ENCODE data around the gene LIF. TPM values are rescaled to one million over a fixed set of nuclear protein-coding genes. Genes with fewer than 3 reads are reported as not detected.

The LIF gene
- polyA plus RNA-seq (ENCODE audit: insufficient read length), result 0.90 TPM

DNA sequence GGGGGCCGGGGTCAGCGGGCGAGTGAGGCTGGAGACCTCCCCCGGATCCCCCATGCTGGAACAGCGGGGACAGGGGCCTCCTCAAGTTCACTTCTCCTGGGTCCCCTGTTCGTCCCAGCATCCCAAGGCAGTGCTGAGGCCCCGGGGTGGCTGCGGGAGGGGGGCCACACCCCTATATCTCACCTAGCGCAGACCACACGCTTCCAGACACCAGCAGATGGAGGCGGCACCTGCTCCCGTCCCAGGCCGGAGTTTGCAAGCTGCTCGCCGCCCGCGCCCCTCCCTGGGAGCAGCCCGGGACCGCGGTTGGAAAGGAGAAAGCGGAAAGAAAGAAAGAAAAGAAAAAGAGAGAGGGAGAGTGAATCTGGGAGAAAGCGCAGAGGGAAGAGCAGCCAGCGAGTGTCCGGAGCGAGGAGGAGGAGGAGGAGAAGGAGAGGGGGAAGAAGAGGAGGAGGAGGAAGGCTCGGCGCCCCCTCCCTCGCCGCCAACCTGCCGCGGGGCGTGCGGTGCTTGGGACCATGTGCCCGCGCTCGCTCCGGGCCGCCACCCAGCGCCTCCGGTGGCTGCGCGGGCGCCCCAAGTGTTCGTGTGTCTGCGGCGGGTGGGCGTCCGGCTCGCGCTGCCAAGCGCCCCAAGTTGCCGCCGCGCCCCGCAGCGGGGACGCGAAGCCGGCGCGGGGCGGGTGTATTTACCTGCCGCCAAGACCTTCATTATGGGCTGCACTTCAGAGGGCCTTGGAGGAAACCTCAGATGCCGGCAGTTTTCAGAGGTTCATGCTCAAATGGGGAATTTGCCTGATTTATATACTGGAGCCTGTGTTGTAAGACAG lies at the start of gene LIF:
LIF (minus strand) TSS at position 775 of the 829 bp plus-strand sequence; CDS start at position 711, 64 bp downstream.
- DNase-seq, result no peak

DNA sequence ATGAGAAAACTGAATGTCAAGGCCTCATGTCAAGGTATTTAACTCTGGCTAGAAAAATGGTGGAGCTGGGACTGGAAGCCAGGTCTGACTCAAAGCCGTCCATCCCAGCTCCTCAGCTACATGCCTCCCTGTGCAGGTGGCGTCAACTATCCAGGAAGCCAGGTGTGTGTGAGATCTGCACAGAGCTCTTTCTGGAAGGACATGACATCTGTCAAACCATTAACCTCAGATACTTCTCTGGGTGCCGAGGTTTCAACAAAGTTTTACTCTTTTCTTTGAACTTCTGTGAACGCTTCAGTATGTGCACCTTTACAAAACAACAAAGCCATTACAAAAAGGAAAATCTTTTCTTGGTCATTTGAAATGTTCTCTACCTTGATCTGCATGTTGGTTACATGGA lies 49.8 kb upstream of the LIF start:
- DNase-seq, result no peak

GRCh38 chr22:30295576-30295975 lies 49.0 kb upstream of the LIF start:
- DNase-seq, result no peak

GRCh38 chr22:30294830-30295229 lies 48.3 kb upstream of the LIF start:
- no peak for DNase-seq

DNA sequence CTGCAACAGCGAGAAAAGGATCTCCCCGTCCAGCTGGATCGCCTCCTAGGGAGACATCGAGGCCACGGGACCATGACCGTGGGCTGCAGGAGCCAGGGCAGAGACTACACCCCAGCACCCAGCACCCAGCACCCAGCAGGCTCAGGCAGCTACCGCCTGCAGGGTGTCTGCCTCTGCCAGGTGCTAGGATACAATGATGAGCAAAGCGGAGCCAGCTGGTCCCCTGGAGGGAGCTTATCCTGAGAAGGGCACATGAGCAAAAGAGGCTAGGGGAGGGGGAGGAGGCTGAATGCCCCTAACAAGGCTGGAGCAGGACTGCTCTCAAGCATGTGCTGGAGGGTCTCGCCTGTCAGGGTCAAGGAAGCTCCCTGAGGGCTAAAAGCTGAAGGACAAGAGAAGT lies 47.5 kb upstream of the LIF start:
- DNase-seq, result no peak

DNA sequence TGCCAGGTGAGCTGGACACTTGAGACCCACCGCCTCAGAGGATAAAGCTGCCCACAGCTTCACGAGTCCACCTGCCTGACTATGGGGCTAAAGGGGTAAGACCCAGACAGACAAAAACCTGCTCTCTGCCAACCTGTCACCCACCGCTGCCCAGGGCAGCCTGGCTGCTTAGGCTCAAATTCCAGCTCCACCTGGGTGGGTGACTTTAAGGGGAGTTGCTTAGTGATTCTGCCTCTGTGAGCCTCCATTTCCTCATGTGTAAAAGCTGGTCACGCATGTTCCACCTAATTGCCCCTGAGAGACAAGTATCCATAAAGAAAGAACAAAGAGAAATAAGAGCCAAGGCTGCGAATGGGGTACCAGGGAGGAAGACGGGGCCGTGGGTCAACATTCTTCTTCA lies 46.5 kb upstream of the LIF start:
- DNase-seq, result no peak

- DNase-seq, result no peak
Observed at GRCh38 chr22:30292069-30292970, 45.8 kb upstream of the LIF start.

GRCh38 chr22:30291058-30291892 lies 44.7 kb upstream of the LIF start:
- no peak for DNase-seq

DNA sequence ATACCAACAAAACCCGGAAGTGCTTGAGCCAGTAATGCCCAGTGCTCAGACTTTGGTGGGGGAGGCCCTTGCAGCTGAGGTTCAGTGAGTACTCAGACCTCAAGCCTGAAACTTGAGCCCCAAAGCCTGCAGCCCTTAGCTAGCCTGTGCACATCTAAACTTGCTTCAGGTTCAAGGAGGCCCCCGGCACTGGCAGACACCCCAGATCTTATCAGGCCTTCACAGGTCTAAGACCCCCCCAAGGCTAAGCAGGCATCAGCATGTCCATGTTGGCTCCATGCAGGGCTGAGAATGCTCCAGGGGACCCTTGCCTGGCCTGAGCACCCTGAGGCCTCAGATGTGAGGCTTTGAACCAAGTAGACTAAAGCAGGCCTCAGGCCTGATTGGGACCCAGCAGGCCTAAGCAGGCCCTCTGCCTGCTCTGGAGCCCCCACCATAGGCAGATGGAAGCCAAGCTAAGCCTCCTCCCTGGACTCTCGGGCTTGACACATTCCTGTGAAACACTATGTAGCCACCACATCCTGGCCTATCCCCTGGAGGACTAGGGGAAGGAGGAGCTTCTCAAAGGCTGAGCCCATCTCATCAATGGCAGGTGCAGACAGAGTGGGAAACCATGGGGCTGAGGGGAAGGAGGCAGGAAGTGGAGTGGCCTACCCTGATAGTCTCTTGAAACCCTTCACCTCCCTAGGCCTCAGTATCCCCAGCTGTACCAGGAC lies 43.9 kb upstream of the LIF start:
- no peak for DNase-seq

GRCh38 chr22:30289980-30290313 lies 43.4 kb upstream of the LIF start:
- DNase-seq, result no peak

DNA sequence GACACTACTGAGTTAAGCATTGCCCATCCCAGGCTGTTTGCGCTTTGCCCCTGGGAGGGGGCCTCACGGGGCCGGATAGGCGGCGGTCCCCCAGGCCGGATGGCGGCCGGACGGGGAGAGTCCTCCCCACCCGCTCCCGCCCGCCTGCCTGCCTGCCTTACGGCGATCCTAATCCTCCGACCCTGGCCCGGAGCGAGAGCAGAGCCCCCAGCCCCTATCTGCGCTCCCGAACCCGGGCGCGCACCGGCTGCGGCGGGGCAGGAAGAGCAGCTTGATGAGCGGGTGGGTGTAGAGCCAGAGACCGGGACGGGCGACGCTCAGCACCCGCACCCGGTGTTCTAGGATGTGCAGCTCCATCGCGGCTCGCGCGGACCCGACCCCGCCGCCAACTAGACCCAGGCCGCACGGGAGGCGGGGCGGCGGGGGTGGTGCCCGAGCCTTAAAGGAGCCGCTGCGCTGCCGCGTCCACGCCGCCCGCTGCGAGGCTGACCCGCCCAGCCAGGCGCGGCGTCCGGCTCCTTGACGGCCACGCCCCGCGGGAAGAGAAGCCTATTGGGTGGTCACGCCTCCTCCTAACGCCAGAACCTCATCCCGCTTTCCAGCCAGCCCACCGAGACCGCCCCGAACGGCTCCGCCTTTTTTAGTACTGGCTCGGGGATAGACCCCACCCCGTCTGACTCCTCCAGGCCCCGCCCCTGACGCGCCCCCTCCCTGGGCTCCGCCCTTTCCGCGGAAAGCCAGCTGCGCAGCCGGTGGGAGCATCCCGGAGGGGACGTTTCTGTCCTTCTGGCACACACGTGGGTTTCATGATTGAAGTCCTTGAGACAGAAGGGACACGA lies 42.8 kb upstream of the LIF start, which contains the start of gene CASTOR1:
CASTOR1 (minus strand) TSS at position 365 of the 839 bp plus-strand sequence; CDS start at position 357, 8 bp downstream.
- DNase-seq, result peak; percentile 98

DNA sequence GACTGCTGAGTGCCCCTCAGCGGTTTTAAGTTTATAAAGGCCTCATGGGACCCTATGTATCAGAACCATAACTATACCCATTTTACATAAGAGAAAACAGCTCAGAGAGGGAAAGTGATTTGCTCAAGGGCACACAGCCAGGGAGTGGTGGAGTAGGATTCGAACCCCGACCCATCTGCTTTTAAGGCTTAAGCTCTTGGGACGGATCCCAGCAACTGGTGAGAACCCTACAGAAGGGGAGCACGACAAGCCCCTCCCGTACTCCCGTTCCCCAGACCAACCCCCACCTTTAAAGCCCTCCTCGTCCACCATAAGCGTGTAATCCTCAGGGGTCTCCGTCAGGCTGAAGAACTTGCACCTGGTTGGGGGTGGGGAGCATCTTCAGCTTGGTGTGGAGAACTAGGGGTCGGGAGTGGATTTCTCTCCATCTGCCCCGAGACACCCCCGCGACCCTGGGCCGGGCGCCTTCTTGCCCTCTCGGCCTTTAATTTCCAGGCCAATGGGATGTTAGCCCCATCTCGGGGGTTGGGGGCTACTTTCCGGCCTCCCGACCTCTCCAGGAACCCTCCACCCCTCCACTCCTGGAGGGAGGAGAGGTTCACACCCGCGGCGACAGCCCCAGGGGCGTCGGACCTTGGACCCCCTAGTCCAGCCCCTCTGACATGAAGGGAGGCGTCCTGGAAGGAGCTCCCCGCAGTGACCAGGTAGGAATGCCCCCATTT lies 42.0 kb upstream of the LIF start:
- DNase-seq, result no peak

DNA sequence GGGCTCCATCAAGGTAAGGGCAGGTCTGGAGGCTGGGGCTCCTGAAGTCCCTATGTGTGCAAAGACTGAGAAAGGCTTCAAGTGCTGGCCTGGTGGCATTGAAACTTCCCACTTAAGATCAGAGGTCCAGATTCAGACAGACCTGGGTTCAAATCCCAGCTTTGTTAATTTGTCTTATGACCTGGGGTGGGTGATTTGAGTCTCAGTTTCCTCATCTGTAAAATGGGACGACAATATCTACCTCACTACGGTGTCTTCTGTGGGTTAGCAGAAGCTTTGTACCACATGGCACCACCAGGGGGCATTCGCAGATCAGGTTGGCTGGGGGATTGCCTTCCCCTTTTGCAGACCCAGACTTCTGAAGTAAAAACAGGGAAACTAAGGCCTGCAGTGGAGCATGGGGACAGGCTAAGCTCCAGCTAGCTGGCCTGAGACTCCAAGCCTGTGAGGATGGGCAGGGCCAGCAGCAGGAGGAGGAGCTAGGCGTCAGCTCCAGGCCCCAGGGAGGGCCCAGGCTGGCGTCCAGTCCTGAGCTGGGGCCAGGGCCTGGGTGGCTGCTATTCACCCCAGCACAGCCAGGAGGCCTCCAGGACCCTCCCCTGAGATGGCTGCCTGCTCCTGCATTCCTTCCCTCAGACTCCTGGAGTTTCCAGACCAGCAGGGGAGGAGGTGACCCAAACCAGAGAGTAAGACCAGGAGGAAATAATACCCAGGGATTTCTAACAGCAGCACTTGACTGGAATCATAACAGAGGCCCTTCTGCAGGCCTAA lies 41.3 kb upstream of the LIF start:
- DNase-seq, result peak; percentile 83

DNA sequence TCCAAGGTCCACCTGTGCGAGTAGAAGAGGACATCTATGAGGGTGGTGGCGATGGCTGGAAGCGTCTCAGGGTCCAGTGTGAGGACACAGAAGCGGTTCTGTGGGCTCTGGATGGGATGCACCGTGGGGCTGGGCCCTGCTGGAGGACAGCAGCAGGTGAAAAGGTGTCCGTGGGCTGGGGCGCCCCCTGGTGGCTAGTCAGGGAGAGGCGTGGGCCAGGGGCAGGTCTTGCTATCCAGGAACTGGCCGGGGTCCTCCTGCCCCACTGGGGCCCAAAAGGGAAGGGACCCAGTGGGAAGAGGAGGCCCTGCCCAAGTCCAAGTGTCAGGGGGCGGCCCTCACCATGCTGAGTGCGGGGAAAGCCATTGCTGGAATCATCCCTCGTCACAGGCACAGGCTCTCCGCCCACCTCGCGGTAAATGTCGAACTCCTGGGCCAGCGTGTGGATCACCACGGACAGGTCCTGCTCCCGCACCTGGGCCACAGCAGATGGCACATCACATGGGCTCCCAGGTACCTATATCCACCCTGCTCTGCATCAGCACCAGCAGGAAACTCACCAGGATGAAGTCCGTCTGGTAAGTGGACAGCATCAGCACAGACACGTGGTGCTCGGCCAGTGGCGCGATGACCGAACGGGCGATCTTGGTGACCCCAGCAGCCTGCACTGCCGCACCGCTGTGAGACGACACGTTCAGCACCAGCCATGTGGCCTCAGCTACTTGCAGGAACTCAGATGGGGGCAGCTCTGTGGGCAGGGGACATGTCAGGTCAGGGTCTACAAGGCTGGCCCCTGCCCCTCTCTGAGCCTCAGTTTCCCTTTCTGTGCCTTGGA lies 40.5 kb upstream of the LIF start:
- no peak for DNase-seq

DNA sequence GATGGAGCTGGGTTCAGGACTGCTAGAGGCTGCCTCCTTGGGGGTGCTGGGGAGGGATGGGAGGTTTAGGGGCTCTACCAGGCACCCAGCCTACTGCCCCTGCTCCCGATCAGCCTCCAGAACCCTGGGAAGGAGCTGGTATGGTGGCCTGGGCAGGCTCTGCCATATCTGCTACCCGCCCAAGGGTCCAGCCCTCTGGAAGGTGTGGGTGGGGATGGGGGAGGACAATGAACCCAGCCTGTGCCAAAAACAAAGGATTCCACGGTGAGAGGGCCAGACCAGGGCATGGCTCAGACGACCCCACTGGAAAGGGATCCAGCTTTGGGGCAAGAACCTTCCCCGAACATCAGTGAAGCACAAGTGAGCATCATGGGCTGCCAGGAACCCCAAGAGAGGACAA lies 39.8 kb upstream of the LIF start:
- DNase-seq, result no peak

- DNase-seq, result no peak
Observed at GRCh38 chr22:30285846-30286200, 39.3 kb upstream of the LIF start.

DNA sequence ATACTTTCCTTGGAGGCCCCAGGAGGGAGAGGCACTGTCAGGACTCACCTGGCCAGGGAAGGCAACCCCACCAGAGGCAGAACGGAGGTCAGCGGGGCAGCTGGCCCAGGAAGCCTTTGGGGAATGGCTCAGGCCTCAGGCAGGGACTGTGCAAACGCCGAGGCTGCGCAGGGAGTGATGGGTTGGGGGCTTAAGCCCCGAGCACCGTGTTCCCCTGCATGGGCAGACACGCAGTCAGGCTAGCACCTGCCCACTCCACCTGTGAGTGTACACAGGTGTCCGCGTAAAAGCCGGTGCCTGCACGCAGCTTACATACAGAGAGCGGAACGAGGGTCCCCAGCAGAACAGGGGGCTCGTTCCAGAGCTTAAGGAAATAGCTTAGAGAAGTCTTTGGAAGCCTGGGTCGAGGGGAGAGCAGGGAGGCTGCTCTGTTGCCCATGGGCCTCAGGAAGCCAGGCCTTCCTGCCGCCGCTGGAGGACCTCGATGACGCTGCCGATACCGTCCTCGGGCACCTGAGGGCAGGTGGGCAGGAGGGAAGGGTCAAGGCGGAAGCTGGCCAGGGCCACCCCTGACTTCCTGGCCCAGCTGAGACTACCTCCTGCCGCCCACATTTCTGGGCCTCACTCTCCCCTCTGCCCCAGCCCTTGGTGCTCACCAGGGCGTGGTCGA lies 38.8 kb upstream of the LIF start:
- no peak for DNase-seq

DNA sequence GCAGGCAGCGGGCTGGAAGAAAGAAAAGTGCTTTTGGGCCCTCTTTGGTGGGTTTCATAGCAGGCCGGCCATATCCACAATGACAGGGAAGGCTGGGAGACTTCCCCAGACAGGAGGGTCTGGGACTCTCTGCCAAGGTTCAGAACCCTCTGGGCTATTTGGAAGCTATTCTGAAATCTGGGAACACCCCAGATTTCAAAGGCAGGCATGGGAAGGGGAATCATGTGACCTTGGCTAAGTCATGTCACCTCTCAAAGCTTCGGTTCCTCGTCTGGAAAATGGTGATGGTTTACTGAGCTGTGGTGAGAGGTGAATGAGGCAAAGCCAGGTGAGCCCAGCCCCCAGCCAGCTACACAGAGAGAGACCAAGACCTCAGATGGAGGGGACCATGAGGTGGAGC lies 38.1 kb upstream of the LIF start:
- DNase-seq, result no peak
